ENCODE data around the gene MCEE. TPM values are rescaled to one million over a fixed set of nuclear protein-coding genes. Genes with fewer than 3 reads are reported as not detected.
A peak's percentile ranks its signal among the peaks of the same experiment; 100 is the strongest.
"Not testable (repeated sequence)": the region's sequence is repeated elsewhere in the genome, so short reads cannot be mapped to it uniquely, and the experiment has no call there.

MCEE gene
- polyA plus RNA-seq (2011; rRNA removed), result 10.8 and 15.9 TPM in 2 replicates
- 2.2 and 4.1 TPM in 2 replicates for polyA minus RNA-seq (2011; rRNA and poly(A)+ RNA removed)

DNA sequence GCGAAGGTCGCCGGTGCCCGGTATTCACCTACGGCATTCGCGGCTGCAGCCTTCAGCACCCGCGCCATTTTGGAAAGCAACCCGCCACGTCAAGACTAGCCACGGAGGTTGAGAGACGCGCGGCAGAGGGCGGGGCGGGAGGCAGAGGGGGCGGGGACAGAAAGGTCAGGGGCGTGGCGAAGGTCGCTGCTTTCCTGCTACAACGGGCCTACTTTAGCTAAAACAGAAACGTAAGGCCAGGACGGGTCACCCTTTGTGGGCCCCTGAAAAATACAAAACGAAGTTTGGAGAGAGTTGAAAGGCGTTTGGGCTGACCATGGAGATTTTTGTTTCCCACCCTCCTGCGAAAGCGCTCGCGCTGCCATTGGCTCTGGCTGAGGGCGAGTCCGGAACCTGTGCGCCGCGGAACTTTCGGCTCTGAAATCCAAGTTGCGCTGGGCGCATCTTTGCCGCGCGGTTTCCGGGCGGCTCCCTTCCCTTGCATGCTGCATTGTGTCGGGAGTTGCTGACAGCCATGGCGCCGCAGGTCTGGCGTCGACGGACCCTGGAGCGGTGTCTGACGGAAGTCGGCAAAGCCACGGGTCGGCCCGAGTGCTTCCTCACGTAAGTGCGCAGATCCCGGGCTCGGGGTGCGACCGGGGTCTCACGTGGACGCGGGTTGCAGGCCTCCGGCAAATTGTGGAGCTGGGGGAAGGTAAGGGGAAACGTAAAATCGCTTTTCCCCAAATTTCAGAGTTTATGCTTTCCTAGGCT is at the start of gene MCEE, which contains the start of gene MPHOSPH10:
Gene MCEE (minus strand): TSS at position 78 of the 753 bp plus-strand sequence. CDS start 10 bp downstream, at position 68.
Gene MPHOSPH10 (plus strand): TSS at position 483 of the 753 bp plus-strand sequence. CDS start 32 bp downstream, at position 515.
- H3K27me3 ChIP-seq (ENCODE audit: control insufficient read depth, insufficient read depth, low read length), result no peaks in the 10 kb centered on the region
- TF ChIP-seq CTCF (IDR thresholded peaks at IDR 0.05; ENCODE audit: insufficient read depth, low read depth, low read length), result no peak
- ChIA-PET POLR2A (no interaction called here), CTCF (interaction anchor here (0.8 to 1.2 kb wide), 4 partner anchors 19 to 62 kb away, joined by 3 read pairs; partner anchors contain the start of gene NAGK)
- H3K4me3 ChIP-seq (ENCODE audit: low read depth, low read length), result peak within 1 kb of the TSS; percentile 79
- peak; percentile 31 for DNase-seq (ENCODE audit: low read depth)
- H3K36me3 ChIP-seq (ENCODE audit: control insufficient read depth, insufficient read depth, low read length), result peaks cover 6% of the 10 kb centered on the region

GRCh38 chr2:71178836-71179235 is 48.8 kb upstream of the MCEE start:
- H3K27me3 ChIP-seq (ENCODE audit: control insufficient read depth, insufficient read depth, low read length), result peaks cover 11% of the 10 kb centered on the region
- H3K4me3 ChIP-seq (ENCODE audit: low read depth, low read length); CTCF ChIA-PET; POLR2A ChIA-PET; H3K36me3 ChIP-seq (ENCODE audit: control insufficient read depth, insufficient read depth, low read length); DNase-seq (ENCODE audit: low read depth): not testable (repeated sequence)

DNA sequence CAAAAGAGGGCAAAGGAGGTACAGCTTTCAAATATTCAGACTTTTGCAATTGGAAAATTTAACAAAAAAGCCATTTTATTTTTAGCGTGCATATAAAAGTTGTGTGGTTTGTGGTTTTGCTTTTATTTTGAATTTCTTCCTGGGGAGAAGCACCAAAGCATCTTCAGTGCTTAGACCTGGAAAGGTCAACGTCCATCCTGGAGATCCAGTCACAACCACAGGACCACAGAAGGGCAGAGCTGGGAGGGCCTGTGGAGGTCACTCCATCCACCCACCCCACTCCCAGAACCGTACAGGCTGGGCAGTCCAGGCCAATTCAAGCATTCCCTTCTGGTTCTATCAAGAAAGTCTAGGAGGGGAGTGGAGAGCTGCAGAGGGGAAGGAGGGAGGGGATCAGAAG is 44.2 kb upstream of the MCEE start:
- CTCF ChIA-PET, result no interaction called here

DNA sequence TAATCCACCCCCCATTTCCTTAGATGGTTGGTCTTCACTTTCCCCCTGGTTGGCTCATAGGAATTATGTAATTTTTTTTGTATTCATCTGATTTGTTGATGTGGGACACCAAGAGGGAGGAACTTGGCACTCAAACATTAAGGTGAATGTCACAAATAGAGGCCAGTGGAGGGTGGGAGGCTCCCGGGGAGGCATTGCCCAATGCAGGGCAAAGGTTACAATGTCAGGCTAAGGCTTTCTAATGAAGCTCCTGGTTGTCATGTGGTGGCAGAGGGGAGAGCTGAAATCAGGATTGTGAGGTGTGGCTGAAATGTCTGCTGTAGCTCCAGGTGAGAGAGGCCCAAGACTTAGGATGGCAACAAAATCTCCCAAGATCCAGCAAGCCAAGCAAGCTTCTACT is 43.1 kb upstream of the MCEE start:
- Histone ChIP-seq H3K27me3 (ENCODE audit: control insufficient read depth, insufficient read depth, low read length) (peaks cover 11% of the 10 kb centered on the region), H3K4me3 (ENCODE audit: low read depth, low read length) (no peak overlapping the region), H3K36me3 (ENCODE audit: control insufficient read depth, insufficient read depth, low read length) (no peaks in the 10 kb centered on the region)
- no peak for TF ChIP-seq CTCF (IDR thresholded peaks at IDR 0.05; ENCODE audit: insufficient read depth, low read depth, low read length)
- DNase-seq (ENCODE audit: low read depth), result no peak
- ChIA-PET CTCF (no interaction called here), POLR2A (no interaction called here)

More for the DNA sequence above, 44.2 kb upstream of the MCEE start:
- Histone ChIP-seq H3K27me3 (ENCODE audit: control insufficient read depth, insufficient read depth, low read length) (peaks cover 11% of the 10 kb centered on the region), H3K36me3 (ENCODE audit: control insufficient read depth, insufficient read depth, low read length) (no peaks in the 10 kb centered on the region), H3K4me3 (ENCODE audit: low read depth, low read length) (no peak overlapping the region)
- DNase-seq (ENCODE audit: low read depth), result no peak
- POLR2A ChIA-PET, result no interaction called here
- TF ChIP-seq CTCF (IDR thresholded peaks at IDR 0.05; ENCODE audit: insufficient read depth, low read depth, low read length), result no peak

DNA sequence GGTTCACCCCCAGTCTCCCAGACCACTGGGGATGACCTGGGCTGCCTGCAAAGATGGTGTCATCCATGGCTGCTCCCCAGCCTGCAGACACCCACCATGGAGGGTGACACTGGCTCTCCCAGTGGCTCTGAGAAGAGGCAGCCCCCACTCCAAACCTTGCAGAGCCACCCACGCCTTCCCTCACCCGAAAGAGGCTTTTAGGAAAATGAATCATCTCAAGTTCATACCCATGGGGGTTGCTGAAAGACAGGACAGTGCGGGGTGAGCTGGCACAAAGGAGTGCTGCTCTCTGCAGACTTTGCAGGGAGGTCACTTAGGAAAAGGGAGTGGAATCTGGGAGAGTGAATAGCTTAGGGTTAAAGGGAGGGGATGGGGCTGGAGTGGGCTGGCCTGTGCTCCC is 36.8 kb upstream of the MCEE start:
- no peak for TF ChIP-seq CTCF (IDR thresholded peaks at IDR 0.05; ENCODE audit: insufficient read depth, low read depth, low read length)
- no peaks in the 10 kb centered on the region for H3K36me3 ChIP-seq (ENCODE audit: control insufficient read depth, insufficient read depth, low read length)
- no peak for DNase-seq (ENCODE audit: low read depth)
- ChIA-PET CTCF (no interaction called here), POLR2A (no interaction called here)
- no peak overlapping the region for H3K4me3 ChIP-seq (ENCODE audit: low read depth, low read length)
- H3K27me3 ChIP-seq (ENCODE audit: control insufficient read depth, insufficient read depth, low read length), result no peaks in the 10 kb centered on the region; the same call in 1 of the 2 replicates

Data from BJ (cell line).